Panc1 (cell line): ENCODE data around the gene KCTD12. TPM values are rescaled to one million over a fixed set of nuclear protein-coding genes. Genes with fewer than 3 reads are reported as not detected.

Experiments used
- ATAC-seq: fragments of 200-7000 bp; cut with Tn5 transposase; 2 replicates; pipeline ENCODE4 v1.9.1; 2020; ENCODE audit warnings: mild to moderate bottlenecking, moderate library complexity
- BruUV-seq: library from RNA; stranded (reverse); fragments of 400-500 nt; replicated peaks from 2 replicates; lab custom pipeline; 2021; lab: Mats Ljungman, UMichigan
- CTCF ChIA-PET: fragments of 300-600 bp; sonication (Branson Sonifier 250); formaldehyde crosslinking; loops from one replicate; lab custom pipeline; 2022; ENCODE audit warnings: antibody characterized with exemption; lab: Charles Lee
- POLR2A ChIA-PET: fragments of 300-600 bp; sonication (Branson Sonifier 250); formaldehyde crosslinking; loops from one replicate; lab custom pipeline; 2022; ENCODE audit warnings: antibody characterized with exemption; lab: Charles Lee
- DNase-seq: peaks from one replicate; pipeline ENCODE4 v3.0.0-alpha.2; 2010; ENCODE audit warnings: low read depth, low spot score
- H3K27ac ChIP-seq: 2 replicates; pipeline ENCODE4 v1.5.1; 2011; ENCODE audit warnings: mild to moderate bottlenecking, low read length, inconsistent platforms
- H3K27me3 ChIP-seq: fragments of 200-500 bp; sonication (Bioruptor generic); 2 replicates; pipeline ENCODE4 v1.6.0; 2014; ENCODE audit warnings: low read length, inconsistent platforms; ENCODE audit not compliant: control insufficient read depth, insufficient read depth
- H3K36me3 ChIP-seq: fragments of 200-500 bp; sonication (Bioruptor generic); 2 replicates; pipeline ENCODE4 v1.5.1; 2014; ENCODE audit warnings: inconsistent platforms, mild to moderate bottlenecking, low read length, moderate library complexity; ENCODE audit not compliant: control insufficient read depth, insufficient read depth
- H3K4me1 ChIP-seq: 2 replicates; pipeline ENCODE4 v1.5.1; 2011; ENCODE audit warnings: inconsistent platforms, mild to moderate bottlenecking, low read length, moderate library complexity; ENCODE audit not compliant: control insufficient read depth, insufficient read depth
- H3K4me3 ChIP-seq, 2 experiments: 2 replicates each; pipeline ENCODE4 v1.5.1; 2011 to 2012; ENCODE audit warnings: low read depth in 2 of 2, low read length in 2 of 2, mild to moderate bottlenecking in 2 of 2, inconsistent platforms in 1 of 2, moderate library complexity in 1 of 2
- H3K9me3 ChIP-seq: fragments of 200-500 bp; sonication (Bioruptor generic); 2 replicates; pipeline ENCODE4 v1.5.1; 2014; ENCODE audit warnings: low read depth, mild to moderate bottlenecking, inconsistent platforms, low read length, moderate library complexity; ENCODE audit not compliant: control insufficient read depth, insufficient read depth
- POLR2AphosphoS5 ChIP-seq: IDR thresholded peaks from 2 replicates; pipeline ENCODE4 v1.6.1; 2012; ENCODE audit warnings: mild to moderate bottlenecking, low read depth, low read length, moderate library complexity
- SIN3A ChIP-seq: IDR thresholded peaks from 2 replicates; pipeline ENCODE4 v1.6.1; 2012; ENCODE audit warnings: low read depth, mild to moderate bottlenecking, low read length, moderate library complexity, borderline replicate concordance; ENCODE audit not compliant: insufficient read depth
- TCF7L2 ChIP-seq: IDR thresholded peaks from 2 replicates; pipeline ENCODE4 v1.6.1; 2011; ENCODE audit warnings: mild to moderate bottlenecking, low read depth, low read length, inconsistent platforms
- in situ Hi-C: cut with HindIII; loops from 2 replicates; pipeline ENCODE4 v1.10.0; 2016; ENCODE audit warnings: low sequenced_read_pairs, low pct_unique_long_range_greater_than_20kb
- intact Hi-C: fragments of 100-400 bp; cut with micrococcal nuclease; formaldehyde crosslinking; loops from one replicate; pipeline ENCODE4 v1.10.0; 2022; ENCODE audit not compliant: unreplicated experiment
- total RNA-seq: library from RNA; stranded (reverse); gene quantifications from one replicate; pipeline ENCODE4 v1.2.1, GENCODE V29; 2021; ENCODE audit not compliant: unreplicated experiment
- TF ChIP-seq, protein P1 (sequence below), 2 experiments: IDR thresholded peaks; 2 replicates each; pipeline ENCODE4 v1.6.1; 2011 to 2012; ENCODE audit warnings: low read depth in 2 of 2, control low read depth in 1 of 2, low read length in 1 of 2, mild to moderate bottlenecking in 1 of 2, moderate library complexity in 1 of 2; ENCODE audit not compliant: insufficient read depth in 1 of 2
- TF ChIP-seq, protein P2 (sequence below): fragments of 450-650 bp; IDR thresholded peaks from 2 replicates; pipeline ENCODE4 v1.5.1; 2017; ENCODE audit warnings: mild to moderate bottlenecking

The KCTD12 gene
- total RNA-seq, 1 experiment from 2014 or later: 0.90 TPM

DNA sequence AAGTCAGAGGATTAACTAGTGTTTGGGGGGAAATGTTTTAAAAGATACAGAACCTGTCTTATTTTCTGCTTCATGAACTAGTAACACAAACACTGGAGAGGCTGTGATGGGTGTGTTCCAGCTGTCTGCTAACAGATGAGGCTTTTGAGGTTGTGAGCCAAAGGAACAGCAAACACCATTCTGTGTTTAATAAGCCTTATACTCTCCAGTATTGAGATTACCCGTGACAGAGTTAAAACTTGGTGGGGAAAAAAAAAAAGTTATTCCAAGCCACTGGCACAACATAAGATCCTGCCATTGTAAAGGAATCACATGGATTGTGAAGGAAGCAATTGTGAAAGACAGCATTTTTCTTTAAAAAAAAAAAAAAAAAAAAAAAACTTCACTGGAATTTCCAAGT is 48.4 kb downstream of the KCTD12 start:
- ATAC-seq (no peak), DNase-seq (no peak)
- H3K36me3 ChIP-seq: no peaks in the 10 kb centered on the region
- no peaks in the 10 kb centered on the region for H3K9me3 ChIP-seq
- no peak for TF ChIP-seq SIN3A
- TF ChIP-seq, protein P1, sequence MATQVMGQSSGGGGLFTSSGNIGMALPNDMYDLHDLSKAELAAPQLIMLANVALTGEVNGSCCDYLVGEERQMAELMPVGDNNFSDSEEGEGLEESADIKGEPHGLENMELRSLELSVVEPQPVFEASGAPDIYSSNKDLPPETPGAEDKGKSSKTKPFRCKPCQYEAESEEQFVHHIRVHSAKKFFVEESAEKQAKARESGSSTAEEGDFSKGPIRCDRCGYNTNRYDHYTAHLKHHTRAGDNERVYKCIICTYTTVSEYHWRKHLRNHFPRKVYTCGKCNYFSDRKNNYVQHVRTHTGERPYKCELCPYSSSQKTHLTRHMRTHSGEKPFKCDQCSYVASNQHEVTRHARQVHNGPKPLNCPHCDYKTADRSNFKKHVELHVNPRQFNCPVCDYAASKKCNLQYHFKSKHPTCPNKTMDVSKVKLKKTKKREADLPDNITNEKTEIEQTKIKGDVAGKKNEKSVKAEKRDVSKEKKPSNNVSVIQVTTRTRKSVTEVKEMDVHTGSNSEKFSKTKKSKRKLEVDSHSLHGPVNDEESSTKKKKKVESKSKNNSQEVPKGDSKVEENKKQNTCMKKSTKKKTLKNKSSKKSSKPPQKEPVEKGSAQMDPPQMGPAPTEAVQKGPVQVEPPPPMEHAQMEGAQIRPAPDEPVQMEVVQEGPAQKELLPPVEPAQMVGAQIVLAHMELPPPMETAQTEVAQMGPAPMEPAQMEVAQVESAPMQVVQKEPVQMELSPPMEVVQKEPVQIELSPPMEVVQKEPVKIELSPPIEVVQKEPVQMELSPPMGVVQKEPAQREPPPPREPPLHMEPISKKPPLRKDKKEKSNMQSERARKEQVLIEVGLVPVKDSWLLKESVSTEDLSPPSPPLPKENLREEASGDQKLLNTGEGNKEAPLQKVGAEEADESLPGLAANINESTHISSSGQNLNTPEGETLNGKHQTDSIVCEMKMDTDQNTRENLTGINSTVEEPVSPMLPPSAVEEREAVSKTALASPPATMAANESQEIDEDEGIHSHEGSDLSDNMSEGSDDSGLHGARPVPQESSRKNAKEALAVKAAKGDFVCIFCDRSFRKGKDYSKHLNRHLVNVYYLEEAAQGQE (IDR thresholded peaks at IDR 0.05; ENCODE audit: insufficient read depth in 1 of 2, low read depth in 2 of 2, low read length in 1 of 2): no peak
- TF ChIP-seq POLR2AphosphoS5: no peak
- TF ChIP-seq TCF7L2: no peak
- BruUV-seq: no TSS peak
- intact Hi-C loops (no loop called here), in situ Hi-C loops (no loop called here)
- H3K4me1 ChIP-seq: no peaks in the 10 kb centered on the region
- no peak overlapping the region for H3K4me3 ChIP-seq
- ChIA-PET POLR2A (no interaction called here), CTCF (no interaction called here)
- H3K27me3 ChIP-seq: no peaks in the 10 kb centered on the region
- no peak overlapping the region for H3K27ac ChIP-seq

DNA sequence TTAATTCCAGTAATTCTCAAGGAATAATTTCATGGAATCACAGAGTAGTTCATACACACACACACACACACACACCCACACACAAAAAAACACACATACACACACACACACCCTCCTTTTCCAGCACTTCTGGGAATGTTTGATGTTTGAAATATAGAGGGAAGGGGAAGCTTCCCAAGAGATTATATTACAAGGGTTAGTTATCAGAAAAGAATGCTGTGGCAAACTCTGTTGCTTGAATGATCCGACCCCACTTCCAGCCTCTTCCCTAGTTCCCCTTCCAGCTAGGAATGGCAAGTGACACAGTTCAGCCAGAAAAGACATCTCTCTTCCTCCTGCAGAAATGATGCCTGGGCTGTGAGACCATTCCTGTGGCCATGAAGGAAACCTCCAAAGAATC is 49.9 kb downstream of the KCTD12 start:
- no peaks in the 10 kb centered on the region for H3K9me3 ChIP-seq
- no peaks in the 10 kb centered on the region for H3K4me1 ChIP-seq
- no TSS peak for BruUV-seq
- H3K4me3 ChIP-seq: no peak overlapping the region
- H3K27ac ChIP-seq: no peak overlapping the region
- no peak for ATAC-seq
- DNase-seq: no peak
- ChIA-PET POLR2A (no interaction called here), CTCF (no interaction called here)
- H3K27me3 ChIP-seq: no peaks in the 10 kb centered on the region
- in situ Hi-C loops: no loop called here
- TF ChIP-seq TCF7L2 (no peak), SIN3A (no peak), POLR2AphosphoS5 (no peak)
- TF ChIP-seq, protein P2, sequence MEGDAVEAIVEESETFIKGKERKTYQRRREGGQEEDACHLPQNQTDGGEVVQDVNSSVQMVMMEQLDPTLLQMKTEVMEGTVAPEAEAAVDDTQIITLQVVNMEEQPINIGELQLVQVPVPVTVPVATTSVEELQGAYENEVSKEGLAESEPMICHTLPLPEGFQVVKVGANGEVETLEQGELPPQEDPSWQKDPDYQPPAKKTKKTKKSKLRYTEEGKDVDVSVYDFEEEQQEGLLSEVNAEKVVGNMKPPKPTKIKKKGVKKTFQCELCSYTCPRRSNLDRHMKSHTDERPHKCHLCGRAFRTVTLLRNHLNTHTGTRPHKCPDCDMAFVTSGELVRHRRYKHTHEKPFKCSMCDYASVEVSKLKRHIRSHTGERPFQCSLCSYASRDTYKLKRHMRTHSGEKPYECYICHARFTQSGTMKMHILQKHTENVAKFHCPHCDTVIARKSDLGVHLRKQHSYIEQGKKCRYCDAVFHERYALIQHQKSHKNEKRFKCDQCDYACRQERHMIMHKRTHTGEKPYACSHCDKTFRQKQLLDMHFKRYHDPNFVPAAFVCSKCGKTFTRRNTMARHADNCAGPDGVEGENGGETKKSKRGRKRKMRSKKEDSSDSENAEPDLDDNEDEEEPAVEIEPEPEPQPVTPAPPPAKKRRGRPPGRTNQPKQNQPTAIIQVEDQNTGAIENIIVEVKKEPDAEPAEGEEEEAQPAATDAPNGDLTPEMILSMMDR: no peak
- TF ChIP-seq, protein P1 (IDR thresholded peaks at IDR 0.05; ENCODE audit: insufficient read depth in 1 of 2, low read depth in 2 of 2, low read length in 1 of 2): no peak
- intact Hi-C loops: no loop called here
- H3K36me3 ChIP-seq: no peaks in the 10 kb centered on the region
